ENCODE measurements around the gene CD93.

Gene CD93

DNA sequence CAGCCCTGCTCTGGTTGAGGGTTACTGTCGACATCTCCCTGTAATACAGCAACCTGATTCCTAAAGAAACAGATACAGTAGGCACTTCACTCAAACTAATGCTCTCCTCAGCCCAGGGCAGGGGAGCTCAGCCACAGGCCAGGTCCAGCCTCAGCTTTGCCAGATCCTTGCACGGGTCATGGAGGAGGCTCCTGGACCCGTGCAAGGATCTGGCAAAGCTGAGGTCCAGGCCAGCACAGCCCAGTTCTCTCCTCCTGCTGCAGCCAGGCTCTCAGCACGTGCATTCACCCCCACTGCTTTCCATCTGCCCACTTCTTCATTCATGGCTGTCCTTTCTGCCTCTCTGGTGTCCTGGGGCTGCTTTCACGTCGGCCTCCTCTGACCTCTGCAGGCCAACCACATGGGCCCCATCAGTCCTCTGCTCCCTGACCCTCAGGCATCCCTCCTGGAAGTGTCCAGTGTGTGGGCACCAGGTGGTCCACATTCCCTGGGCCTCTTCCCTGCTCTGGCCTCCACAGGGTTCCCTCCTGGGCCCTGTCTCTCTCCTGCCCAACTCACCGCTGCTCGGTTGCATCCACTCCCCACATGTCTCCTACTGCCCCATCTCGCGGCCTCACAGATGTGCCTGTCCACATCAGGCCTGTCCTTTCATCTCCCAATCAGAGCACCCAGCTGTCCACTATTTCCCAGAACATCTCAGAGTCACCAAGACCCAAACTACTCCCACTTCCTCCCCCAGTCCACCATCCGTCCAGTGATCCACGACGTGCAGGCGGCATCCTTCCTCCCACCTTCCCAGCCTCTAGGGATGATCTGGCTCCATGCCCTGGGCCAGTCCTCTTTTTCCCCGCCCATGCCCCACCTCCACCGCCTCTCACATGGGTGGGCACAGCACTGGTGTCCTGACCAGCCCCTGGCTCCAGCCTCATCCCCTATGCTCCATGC is 11.8 kb upstream of the CD93 start:
- DNase-seq (ENCODE audit: low spot score), result peak; percentile 92

- DNase-seq (ENCODE audit: low spot score), result no peak
Observed at GRCh38 chr20:23096986-23097520, 10.9 kb upstream of the CD93 start.

DNA sequence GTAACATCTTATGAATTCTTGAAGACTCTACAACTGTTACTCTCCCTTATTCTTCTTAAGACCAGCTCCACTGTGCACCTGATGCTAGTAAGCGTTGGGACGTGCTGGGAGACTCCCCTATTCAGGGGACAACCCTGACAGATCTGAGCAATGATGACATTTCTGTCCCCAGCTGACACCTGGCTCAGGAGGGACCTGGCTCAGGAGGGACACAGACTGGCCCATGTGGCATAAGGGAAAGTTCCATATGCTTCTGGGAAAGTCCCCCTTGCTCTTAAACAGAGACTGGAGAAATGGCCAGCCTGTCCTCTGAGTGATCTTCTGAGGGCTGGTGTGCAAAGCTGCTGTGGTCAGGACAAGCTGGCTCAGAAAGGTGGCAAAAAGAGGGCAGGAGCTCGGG is 10.0 kb upstream of the CD93 start:
- peak; percentile 54 for DNase-seq (ENCODE audit: low spot score)

DNA sequence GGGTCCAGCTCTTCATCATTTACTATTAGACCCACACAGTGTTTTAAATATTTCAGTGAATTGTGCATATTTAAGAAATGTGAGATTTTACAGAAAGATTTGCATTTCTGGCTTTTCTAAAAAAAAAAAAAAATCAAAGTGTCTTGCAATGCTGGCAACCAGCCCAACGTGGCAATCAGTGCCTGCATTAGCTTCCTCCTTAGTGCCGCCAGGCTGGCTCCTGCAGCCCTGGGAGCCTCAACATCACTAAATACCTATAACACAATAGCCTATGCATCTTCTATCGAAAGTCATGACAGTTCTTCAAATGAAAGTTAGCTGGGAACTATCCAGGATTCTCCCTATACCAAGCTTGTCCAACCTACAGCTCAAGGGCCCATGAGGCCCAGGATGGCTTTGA is 9.4 kb upstream of the CD93 start:
- no peak for DNase-seq (ENCODE audit: low spot score)

DNA sequence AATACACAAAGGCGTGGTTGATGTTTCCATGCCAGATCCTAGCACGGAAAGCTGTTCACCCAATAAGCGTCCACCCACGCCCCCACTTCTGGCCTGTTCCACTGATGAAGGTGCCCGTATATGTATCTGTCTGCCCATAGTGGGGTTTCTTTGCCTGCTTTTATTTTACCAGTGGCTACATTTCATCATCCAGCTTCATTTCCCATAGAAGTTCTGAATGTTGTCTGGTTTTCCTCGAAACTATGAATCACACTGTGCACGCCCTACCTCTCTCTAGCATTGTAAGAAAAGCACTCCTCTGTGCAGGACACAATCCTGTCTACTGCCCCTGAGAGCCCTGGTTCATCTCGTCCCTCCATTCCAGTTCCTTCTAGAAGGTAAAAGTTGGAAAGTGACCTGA is 8.8 kb upstream of the CD93 start:
- no peak for DNase-seq (ENCODE audit: low spot score)

GRCh38 chr20:23094213-23094896 is 8.2 kb upstream of the CD93 start:
- peak; percentile 45 for DNase-seq (ENCODE audit: low spot score)

DNA sequence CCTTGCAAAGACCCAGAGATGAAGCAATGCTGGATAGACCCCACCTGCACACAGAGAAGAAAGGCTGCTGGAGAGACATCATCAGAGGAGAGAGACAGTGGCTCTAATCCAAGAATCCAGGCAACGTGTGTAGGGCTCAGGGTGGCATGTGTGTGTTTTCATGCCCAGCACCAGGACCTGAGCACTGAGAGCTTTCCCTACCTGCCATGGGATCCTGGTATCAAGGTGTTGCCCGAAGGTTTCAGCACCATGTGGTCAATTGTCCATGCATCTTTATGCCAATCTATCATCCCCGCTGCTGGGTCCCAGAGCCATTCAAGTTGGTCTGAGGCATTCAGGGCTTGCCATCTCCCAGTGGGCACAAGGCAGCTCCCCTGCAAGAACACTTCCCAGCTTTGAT is 7.5 kb upstream of the CD93 start:
- DNase-seq (ENCODE audit: low spot score), result no peak

GRCh38 chr20:23092861-23093495 is 6.9 kb upstream of the CD93 start:
- DNase-seq (ENCODE audit: low spot score), result no peak

DNA sequence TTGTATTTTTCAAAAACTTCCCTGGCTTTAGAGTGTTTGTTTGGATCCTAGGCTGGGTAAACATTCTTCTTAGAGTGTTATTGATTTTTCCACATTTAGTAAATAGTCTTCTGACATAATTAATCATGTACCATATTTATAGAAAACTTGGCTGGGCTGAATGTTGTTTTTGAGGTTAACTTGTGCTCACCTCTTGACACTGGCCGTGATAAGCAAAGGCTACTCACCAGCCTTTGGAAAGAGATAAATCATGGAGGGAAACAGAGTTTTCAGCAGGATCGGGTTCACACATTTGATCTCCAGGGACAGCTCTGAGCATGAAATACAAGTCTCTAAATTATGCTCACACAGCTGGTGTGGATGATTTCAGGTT is 6.2 kb upstream of the CD93 start:
- no peak for DNase-seq (ENCODE audit: low spot score)

GRCh38 chr20:23091721-23092383 is 5.7 kb upstream of the CD93 start:
- no peak for DNase-seq (ENCODE audit: low spot score)

- DNase-seq (ENCODE audit: low spot score), result no peak
Observed at GRCh38 chr20:23090878-23091277, 4.8 kb upstream of the CD93 start.

GRCh38 chr20:23090147-23090546 is 4.0 kb upstream of the CD93 start:
- DNase-seq (ENCODE audit: low spot score), result no peak

GRCh38 chr20:23088866-23089265 is 2.7 kb upstream of the CD93 start:
- no peak for DNase-seq (ENCODE audit: low spot score)

DNA sequence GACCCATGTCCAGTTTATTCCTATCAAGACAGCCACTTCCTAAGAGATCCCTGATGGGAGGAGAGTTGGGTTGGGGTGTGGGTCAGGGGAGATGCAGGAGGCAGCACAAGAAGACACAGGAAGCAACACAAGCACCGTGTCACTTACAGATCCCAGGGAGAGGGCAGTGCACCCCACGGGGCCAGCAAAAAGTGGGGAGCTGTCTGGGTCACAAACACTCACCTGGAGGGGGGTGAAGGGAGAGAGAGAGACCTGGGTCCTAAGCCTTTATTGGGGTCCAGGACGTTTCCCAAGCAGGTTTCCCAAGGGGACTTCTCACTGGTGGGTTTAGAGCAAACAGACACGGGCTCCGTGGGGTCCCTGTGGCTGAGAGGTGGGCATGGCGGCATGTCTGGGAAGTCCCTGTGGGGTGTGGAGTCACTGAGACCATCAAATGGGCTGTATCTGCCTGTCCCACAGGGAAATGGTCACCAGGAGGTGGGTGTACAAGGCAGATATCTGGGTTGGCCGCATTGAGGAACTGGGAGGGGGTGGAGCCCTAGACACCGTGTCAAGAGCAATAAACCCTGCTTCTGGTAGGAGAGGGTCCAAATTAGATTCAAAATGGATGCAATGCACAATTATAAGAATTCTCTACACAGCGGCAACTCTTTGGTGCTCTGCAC is 1.6 kb upstream of the CD93 start:
- no peak for DNase-seq (ENCODE audit: low spot score)

DNA sequence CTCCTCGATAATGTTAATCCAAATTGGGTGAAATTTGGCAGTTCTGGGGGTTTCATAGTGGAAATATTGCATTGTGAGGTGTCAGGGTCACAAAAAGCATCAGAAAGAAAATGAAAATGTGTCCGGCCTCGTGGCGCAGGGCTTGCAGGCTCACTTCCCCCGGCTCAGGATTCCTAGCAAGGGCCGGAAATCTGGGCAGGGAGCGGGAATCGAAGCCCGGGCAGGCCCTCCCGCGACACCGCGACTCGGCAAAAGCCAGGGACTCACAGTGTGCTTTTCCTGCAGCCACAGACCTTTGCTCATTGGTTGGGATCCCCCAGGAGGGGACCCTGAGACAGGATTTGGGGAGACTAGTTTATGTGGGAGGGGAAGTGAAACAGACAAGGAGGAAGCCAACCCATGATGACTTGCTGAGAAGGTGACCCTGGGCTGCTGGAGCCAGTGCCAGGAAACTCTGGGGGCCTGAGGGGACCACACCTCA is 847 bp upstream of the CD93 start:
- no peak for DNase-seq (ENCODE audit: low spot score)

DNA sequence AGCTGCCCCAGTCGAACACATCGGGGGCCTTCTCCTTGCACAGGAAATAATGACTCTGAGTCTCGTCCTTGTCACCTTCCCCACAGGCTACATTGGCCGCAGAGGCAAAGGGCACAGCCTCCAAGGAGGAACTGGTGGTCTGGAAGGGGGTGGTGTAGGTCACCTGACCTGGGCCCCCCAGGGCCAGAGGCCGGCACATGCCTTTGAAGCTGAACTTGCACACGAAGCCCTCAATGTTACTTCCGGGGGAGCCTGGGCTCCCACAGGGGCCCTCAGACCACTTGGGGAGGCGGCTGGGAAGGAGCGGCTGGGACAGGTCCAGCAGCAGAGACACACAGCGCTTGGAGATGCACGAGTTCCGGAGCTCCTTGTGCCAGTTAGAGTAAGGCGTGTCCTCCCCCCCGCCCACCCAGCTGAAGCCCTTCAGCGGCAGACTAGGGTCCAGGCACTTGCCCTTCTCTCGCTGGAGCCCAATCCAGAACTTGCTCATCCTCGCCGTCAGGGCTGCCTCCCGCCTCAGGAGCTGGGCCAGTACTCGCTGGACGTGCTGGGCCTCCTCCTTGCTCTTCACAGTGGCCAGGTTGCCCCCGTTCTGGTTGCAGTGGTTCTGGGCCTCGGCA is 578 bp downstream of the CD93 start:
- no peak for DNase-seq (ENCODE audit: low spot score)

DNA sequence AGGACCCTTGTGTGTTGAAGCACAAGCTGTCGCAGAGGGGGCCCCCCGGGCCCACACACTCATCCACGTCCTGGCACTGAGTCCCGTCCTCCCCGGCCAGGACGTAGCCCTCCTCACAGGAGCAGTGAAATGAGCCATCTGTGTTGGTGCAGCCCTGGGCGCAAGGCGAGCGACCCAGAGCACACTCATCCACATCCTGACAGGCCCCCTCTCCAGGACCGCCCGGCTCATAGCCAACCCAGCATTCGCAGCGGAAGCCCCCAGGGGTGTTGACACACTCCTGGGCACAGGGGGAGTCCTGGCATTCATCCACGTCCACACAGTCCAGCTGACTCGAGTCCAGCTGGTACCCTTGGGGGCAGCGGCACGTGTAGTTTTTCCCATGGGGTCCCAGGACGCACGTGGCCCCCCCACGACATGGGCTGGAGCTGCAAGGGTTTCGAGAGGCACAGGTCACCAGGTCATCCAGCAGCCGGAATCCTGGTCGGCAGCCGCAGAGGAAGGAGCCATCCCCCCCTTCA is 1.2 kb downstream of the CD93 start:
- no peak for DNase-seq (ENCODE audit: low spot score)

- no peak for DNase-seq (ENCODE audit: low spot score)
Observed at GRCh38 chr20:23084282-23084844, 1.8 kb downstream of the CD93 start.

- DNase-seq (ENCODE audit: low spot score), result no peak
Observed at GRCh38 chr20:23083553-23084220, 2.4 kb downstream of the CD93 start.
